B cell (primary cell): ENCODE results near the gene C19orf33. TPM values are rescaled to one million over a fixed set of nuclear protein-coding genes. Genes with fewer than 3 reads are reported as not detected.
A peak's percentile ranks its signal among the peaks of the same experiment; 100 is the strongest.

ENCODE experiments used
- ATAC-seq: fragments of 200-7000 bp; cut with Tn5 transposase; one replicate; pipeline ENCODE4 v1.10.0; 2021; ENCODE audit warnings: low read depth, mild to moderate bottlenecking, moderate number of reproducible peaks, moderate library complexity
- CTCF ChIA-PET: fragments of 350-600 bp; sonication (Branson Sonifier 250); formaldehyde crosslinking; loops from one replicate; lab custom pipeline; 2021; ENCODE audit warnings: antibody characterized with exemption, inconsistent platforms; lab: Charles Lee
- POLR2A ChIA-PET: fragments of 350-600 bp; sonication (Branson Sonifier 250); formaldehyde crosslinking; loops from one replicate; lab custom pipeline; 2021; ENCODE audit warnings: antibody characterized with exemption; lab: Charles Lee
- DNase-seq: peaks from one replicate; pipeline ENCODE4 v3.0.0; 2013
- H2AFZ ChIP-seq: 2 replicates; pipeline ENCODE4 v1.6.1; 2012; ENCODE audit warnings: mild to moderate bottlenecking, low read depth, low read length; ENCODE audit not compliant: insufficient read depth, poor library complexity, severe bottlenecking
- H3K27ac ChIP-seq, 2 donors: 1 replicate in 1 of 2; 2 replicates in 1 of 2; pipeline ENCODE4 v1.5.1; 2012 to 2013; ENCODE audit warnings: low read length in 2 of 2, mild to moderate bottlenecking in 2 of 2, moderate library complexity in 1 of 2
- H3K27me3 ChIP-seq, 4 experiments: fragments of 200-600 bp in 1 of 4; sonication (generic) in 1 of 4; replicated peaks in 1 of 4; 1 replicate in 2 of 4; 2 replicates in 2 of 4; pipeline versions ENCODE4 v1.6.1 to v1.7.0; 2013 to 2016; ENCODE audit warnings: low read length in 3 of 4, mild to moderate bottlenecking in 2 of 4, mixed read lengths in 1 of 4, moderate library complexity in 1 of 4; ENCODE audit not compliant: insufficient read depth in 4 of 4, control insufficient read depth in 3 of 4; ENCODE audit errors: control extremely low read depth in 1 of 4
- H3K36me3 ChIP-seq, 2 experiments: replicated peaks in 1 of 2; 1 replicate in 1 of 2; 2 replicates in 1 of 2; pipeline versions ENCODE4 v1.6.1 to v1.7.1; 2013; ENCODE audit warnings: low read length in 1 of 2; ENCODE audit not compliant: insufficient read depth in 2 of 2, control insufficient read depth in 1 of 2; ENCODE audit errors: control extremely low read depth in 1 of 2, extremely low read depth in 1 of 2
- H3K4me1 ChIP-seq, 2 donors: fragments of 200-600 bp in 1 of 2; sonication (generic) in 1 of 2; 1 replicate in 1 of 2; 2 replicates in 1 of 2; pipeline versions ENCODE4 v1.5.1 to v1.6.1; 2013 to 2017; ENCODE audit warnings: low read length in 2 of 2; ENCODE audit not compliant: control insufficient read depth in 2 of 2, insufficient read depth in 2 of 2
- H3K4me2 ChIP-seq: replicated peaks from 2 replicates; pipeline ENCODE3; 2012; ENCODE audit warnings: mild to moderate bottlenecking, low read depth, low read length; ENCODE audit not compliant: poor library complexity, severe bottlenecking
- H3K4me3 ChIP-seq, 5 experiments: fragments of 200-600 bp in 1 of 5; sonication (generic) in 1 of 5; 1 replicate in 3 of 5; 2 replicates in 2 of 5; pipeline versions ENCODE4 v1.5.1 to v1.7.0; 2011 to 2016; ENCODE audit warnings: low read length in 4 of 5, mild to moderate bottlenecking in 4 of 5, low read depth in 2 of 5, control low read depth in 1 of 5, moderate library complexity in 1 of 5; ENCODE audit not compliant: insufficient read depth in 1 of 5; ENCODE audit errors: control extremely low read depth in 1 of 5, extremely low read depth in 1 of 5
- H3K79me2 ChIP-seq: fragments of 200-600 bp; sonication (generic); one replicate; pipeline ENCODE4 v1.6.0; 2016; ENCODE audit warnings: low read length; ENCODE audit not compliant: control insufficient read depth, insufficient read depth
- H3K9ac ChIP-seq: fragments of 200-600 bp; sonication (generic); 2 replicates; pipeline ENCODE4 v1.6.1; 2017; ENCODE audit warnings: mild to moderate bottlenecking, low read length, moderate library complexity
- H3K9me3 ChIP-seq, 3 donors: one replicate each; pipeline versions ENCODE4 v1.6.1 to v1.7.1; 2013; ENCODE audit warnings: low read length in 2 of 3; ENCODE audit not compliant: control insufficient read depth in 2 of 3, insufficient read depth in 1 of 3; ENCODE audit errors: control extremely low read depth in 1 of 3
- H4K20me1 ChIP-seq: 2 replicates; pipeline ENCODE4 v1.6.0; 2012; ENCODE audit warnings: mild to moderate bottlenecking, low read length; ENCODE audit not compliant: insufficient read depth, control insufficient read depth, poor library complexity, severe bottlenecking
- H3K27ac Mint-ChIP-seq: one replicate; pipeline ENCODE4 v1.8.0; 2021; ENCODE audit warnings: mixed read lengths
- H3K27me3 Mint-ChIP-seq: one replicate; pipeline ENCODE4 v1.8.0; 2021; ENCODE audit warnings: mixed read lengths
- H3K4me1 Mint-ChIP-seq: one replicate; pipeline ENCODE4 v1.8.0; 2021; ENCODE audit warnings: mixed read lengths
- H3K4me3 Mint-ChIP-seq: one replicate; pipeline ENCODE4 v1.8.0; 2021; ENCODE audit warnings: mixed read lengths
- H3K9me3 Mint-ChIP-seq: one replicate; pipeline ENCODE4 v1.8.0; 2022; ENCODE audit warnings: mixed read lengths; ENCODE audit not compliant: insufficient read depth
- CTCF ChIP-seq: fragments of 200-600 bp; IDR thresholded peaks from one replicate; pipeline ENCODE4 v1.8.0; 2022; ENCODE audit warnings: antibody characterized with exemption, mild to moderate bottlenecking
- EZH2 ChIP-seq: IDR thresholded peaks from 2 replicates; pipeline ENCODE4 v1.6.1; 2012; ENCODE audit warnings: borderline replicate concordance, low read depth, mild to moderate bottlenecking, moderate library complexity, low read length; ENCODE audit not compliant: insufficient read depth, poor library complexity, severe bottlenecking
- WGBS: methylation state at CpG from one replicate; pipeline ENCODE4 v1.1.5; 2013; ENCODE audit warnings: missing lambda C conversion rate; ENCODE audit not compliant: insufficient coverage; 5-methylcytosine and 5-hydroxymethylcytosine counted together
- intact Hi-C: fragments of 100-400 bp; cut with micrococcal nuclease; formaldehyde crosslinking; loops from one replicate; pipeline ENCODE4 v1.10.0; 2022
- polyA plus RNA-seq: library from polyadenylated mRNA; depleted of rRNA; stranded (reverse); fragments of >200 nt; gene quantifications from 2 replicates; pipeline ENCODE4 v1.2.3, GENCODE V29; 2012
- total RNA-seq, 2 donors: library from RNA; stranded (reverse); fragments of 120-200 nt in 1 of 2; gene quantifications; 1 replicate in 1 of 2; 2 replicates in 1 of 2; pipeline versions ENCODE4 v1.2.3 to v1.2.4, GENCODE V29; 2013 to 2022

Gene C19orf33
- total and polyA plus RNA-seq, 2 donors (not counting 1 experiment from before 2014, with no cell fraction given), result 1.2 TPM; not detected in 1

- Histone ChIP-seq H4K20me1 (no peaks in the 10 kb centered on the region), H3K4me3 (no peak overlapping the region), H3K27ac (no peak overlapping the region), H3K27me3 (no peaks in the 10 kb centered on the region), H3K36me3 (no peaks in the 10 kb centered on the region), H3K4me2 (no peak overlapping the region), H2AFZ (no peak overlapping the region), H3K79me2 (no peaks in the 10 kb centered on the region), H3K9me3 (no peaks in the 10 kb centered on the region), H3K4me1 (peaks cover 5 to 11% of the 10 kb centered on the region in 2 donors), H3K9ac (no peak overlapping the region)
- CTCF ChIA-PET, result interaction anchor here (1.7 to 4.7 kb wide), 3 partner anchors 89 to 106 kb away, joined by 4 to 55 read pairs (median 14); no protein-coding TSS in a partner anchor
- no peak overlapping the region for H3K4me3 Mint-ChIP-seq
- ATAC-seq (no peak), DNase-seq (no peak)
- no peak overlapping the region for H3K27ac Mint-ChIP-seq
- peaks cover 10% of the 10 kb centered on the region for H3K4me1 Mint-ChIP-seq
- WGBS, result 100% methylated on average over 4 of the region's 9 CpGs
- H3K9me3 Mint-ChIP-seq, result no peaks in the 10 kb centered on the region
- TF ChIP-seq CTCF, result no peak
- TF ChIP-seq EZH2, result no peak
- POLR2A ChIA-PET, result interaction anchor here (0.7 kb wide), 1 partner anchor 431 kb away, joined by 4 read pairs; no protein-coding TSS in a partner anchor
- no peaks in the 10 kb centered on the region for H3K27me3 Mint-ChIP-seq
- intact Hi-C loops, result loop anchor here (10.0 kb wide), 2 partner anchors 608 to 1118 kb away; partner anchors contain the start of genes ZNF383 and ZNF585B
These were observed 29.2 kb downstream of the C19orf33 start for GRCh38 chr19:38333245-38333644.

- TF ChIP-seq EZH2, result no peak
- no peak for TF ChIP-seq CTCF
- WGBS, result under 1% methylated on average over 48 of the region's 52 CpGs
These were observed 32.0 kb downstream of the C19orf33 start for GRCh38 chr19:38335949-38336637.

More at GRCh38 chr19:38335949-38336637, 32.0 kb downstream of the C19orf33 start:
- Histone ChIP-seq H3K27me3 (no peaks in the 10 kb centered on the region), H3K79me2 (peaks cover 6% of the 10 kb centered on the region), H3K27ac (peak overlapping the region; percentile 89 to 95), H3K9me3 (no peaks in the 10 kb centered on the region), H4K20me1 (no peaks in the 10 kb centered on the region), H3K4me2 (peak overlapping the region; percentile 89), H3K9ac (peak overlapping the region; percentile 78), H3K36me3 (no peaks in the 10 kb centered on the region), H3K4me3 (peak overlapping the region; percentile 52 to 85 (median 80)), H3K4me1 (peaks cover 5 to 11% of the 10 kb centered on the region in 2 donors), H2AFZ (peak overlapping the region; percentile 87)
- ChIA-PET CTCF (interaction anchor here (0.5 to 4.7 kb wide), 14 partner anchors 38 to 595 kb away, joined by 3 to 55 read pairs (median 6); partner anchors contain the start of genes EIF3K, GGN, PPP1R14A and PSMD8), POLR2A (interaction anchor here (0.5 to 1.3 kb wide), 7 partner anchors 38 to 1258 kb away, joined by 3 to 14 read pairs (median 3); partner anchors contain the start of genes PSMD8, SIPA1L3, WDR87 and ZNF420)
- peak overlapping the region; percentile 97 for H3K27ac Mint-ChIP-seq
- DNase-seq (peak; percentile 96), ATAC-seq (peak; percentile 64)
- H3K9me3 Mint-ChIP-seq, result no peaks in the 10 kb centered on the region
- intact Hi-C loops, result loop anchor here (1.0 to 10.0 kb wide), 16 partner anchors 20 to 1259 kb away; partner anchors contain the start of genes FAM98C, GGN, PSMD8 and SIPA1L3
- H3K4me1 Mint-ChIP-seq, result peaks cover 13% of the 10 kb centered on the region
- H3K27me3 Mint-ChIP-seq, result no peaks in the 10 kb centered on the region
- H3K4me3 Mint-ChIP-seq, result peak overlapping the region; percentile 97
